OCI-LY1 (cell line): ENCODE measurements around the gene PRSS8.

Experiments
- H2AFZ ChIP-seq: fragments of 200-600 bp; sonication (generic), shearing (Covaris generic); 2 replicates; pipeline ENCODE4 v1.6.0; 2014; ENCODE audit warnings: antibody characterized with exemption, mild to moderate bottlenecking, low read length
- H3F3A ChIP-seq: fragments of 200-600 bp; sonication (generic), shearing (Covaris generic); 2 replicates; pipeline ENCODE4 v1.6.0; 2014; ENCODE audit warnings: mild to moderate bottlenecking, antibody characterized with exemption, low read length, moderate library complexity; ENCODE audit not compliant: insufficient read depth
- H3K27ac ChIP-seq: fragments of 200-600 bp; sonication (generic); 2 replicates; pipeline ENCODE4 v1.5.1; 2014; ENCODE audit warnings: low read length, mixed run types, mild to moderate bottlenecking, low read depth; ENCODE audit not compliant: poor library complexity, severe bottlenecking
- H3K27me3 ChIP-seq: fragments of 200-600 bp; sonication (generic); 2 replicates; pipeline ENCODE4 v1.6.0; 2014; ENCODE audit warnings: antibody characterized with exemption, mild to moderate bottlenecking, low read length, moderate library complexity; ENCODE audit not compliant: insufficient read depth
- H3K36me3 ChIP-seq: fragments of 200-600 bp; sonication (generic); 2 replicates; pipeline ENCODE4 v1.6.1; 2014; ENCODE audit warnings: mild to moderate bottlenecking, antibody characterized with exemption, low read length, moderate library complexity, mixed read lengths; ENCODE audit not compliant: insufficient read depth
- H3K4me1 ChIP-seq: fragments of 200-600 bp; sonication (generic); 2 replicates; pipeline ENCODE4 v1.5.1; 2014; ENCODE audit warnings: mild to moderate bottlenecking, low read length, moderate library complexity; ENCODE audit not compliant: insufficient read depth, severe bottlenecking
- H3K4me2 ChIP-seq: fragments of 200-600 bp; sonication (generic), shearing (Covaris generic); 2 replicates; pipeline ENCODE4 v1.6.1; 2014; ENCODE audit warnings: low read length
- H3K4me3 ChIP-seq: fragments of 200-600 bp; sonication (generic); 2 replicates; pipeline ENCODE4 v1.5.1; 2014; ENCODE audit warnings: low read length, low read depth, mild to moderate bottlenecking, mixed read lengths; ENCODE audit not compliant: poor library complexity, severe bottlenecking
- H3K79me2 ChIP-seq: fragments of 200-600 bp; shearing (Covaris generic); 2 replicates; pipeline ENCODE4 v1.6.1; 2016; ENCODE audit warnings: mixed run types, low read length, mixed read lengths; ENCODE audit not compliant: insufficient read depth
- H3K9ac ChIP-seq: fragments of 200-600 bp; sonication (generic), shearing (Covaris generic); 2 replicates; pipeline ENCODE4 v1.6.1; 2014; ENCODE audit warnings: mild to moderate bottlenecking, low read length, mixed read lengths
- H3K9me2 ChIP-seq: fragments of 200-600 bp; sonication (generic), shearing (Covaris generic); 2 replicates; pipeline ENCODE4 v1.6.1; 2014; ENCODE audit warnings: low read depth, mild to moderate bottlenecking, low read length, mixed read lengths
- H3K9me3 ChIP-seq: fragments of 200-600 bp; shearing (Covaris generic); 2 replicates; pipeline ENCODE4 v1.6.1; 2014; ENCODE audit warnings: low read length, mixed read lengths
- H4K20me1 ChIP-seq: fragments of 200-600 bp; sonication (generic), shearing (Covaris generic); 2 replicates; pipeline ENCODE4 v1.6.0; 2016; ENCODE audit warnings: mild to moderate bottlenecking, low read length; ENCODE audit not compliant: insufficient read depth
- EZH2 ChIP-seq: fragments of 200-600 bp; sonication (generic), shearing (Covaris generic); IDR thresholded peaks from 2 replicates; pipeline ENCODE4 v1.8.0; 2017; ENCODE audit warnings: borderline replicate concordance, mixed run types, mild to moderate bottlenecking, antibody characterized with exemption, low read length, moderate library complexity, mixed read lengths
- TF ChIP-seq, protein P1 (sequence below): fragments of 200-600 bp; sonication (generic), shearing (Covaris generic); IDR thresholded peaks from 2 replicates; pipeline ENCODE4 v1.5.1; 2017; ENCODE audit warnings: mild to moderate bottlenecking, antibody characterized with exemption, low read length, moderate library complexity, mixed read lengths

The PRSS8 gene

GRCh38 chr16:31088459-31089183, 46.9 kb downstream of the PRSS8 start, which contains the start of gene PRSS53:
Gene PRSS53 (minus strand): TSS chr16:31088943. CDS start chr16:31088809, 134 bp downstream.
- Histone ChIP-seq H4K20me1 (no peaks in the 10 kb centered on the region), H3K27ac (no peak within 1 kb of the TSS), H3K9me3 (no peaks in the 10 kb centered on the region), H3F3A (no peaks in the 10 kb centered on the region), H3K4me3 (no peak within 1 kb of the TSS), H3K27me3 (no peaks in the 10 kb centered on the region), H3K36me3 (peaks cover 29% of the 10 kb centered on the region; the same call in 1 of the 2 replicates), H3K4me2 (no peak within 1 kb of the TSS), H3K9me2 (no peaks in the 10 kb centered on the region), H3K4me1 (peaks cover 4% of the 10 kb centered on the region), H2AFZ (no peak within 1 kb of the TSS), H3K9ac (no peak within 1 kb of the TSS), H3K79me2 (no peaks in the 10 kb centered on the region)
- no peak for TF ChIP-seq EZH2
- TF ChIP-seq, protein P1, sequence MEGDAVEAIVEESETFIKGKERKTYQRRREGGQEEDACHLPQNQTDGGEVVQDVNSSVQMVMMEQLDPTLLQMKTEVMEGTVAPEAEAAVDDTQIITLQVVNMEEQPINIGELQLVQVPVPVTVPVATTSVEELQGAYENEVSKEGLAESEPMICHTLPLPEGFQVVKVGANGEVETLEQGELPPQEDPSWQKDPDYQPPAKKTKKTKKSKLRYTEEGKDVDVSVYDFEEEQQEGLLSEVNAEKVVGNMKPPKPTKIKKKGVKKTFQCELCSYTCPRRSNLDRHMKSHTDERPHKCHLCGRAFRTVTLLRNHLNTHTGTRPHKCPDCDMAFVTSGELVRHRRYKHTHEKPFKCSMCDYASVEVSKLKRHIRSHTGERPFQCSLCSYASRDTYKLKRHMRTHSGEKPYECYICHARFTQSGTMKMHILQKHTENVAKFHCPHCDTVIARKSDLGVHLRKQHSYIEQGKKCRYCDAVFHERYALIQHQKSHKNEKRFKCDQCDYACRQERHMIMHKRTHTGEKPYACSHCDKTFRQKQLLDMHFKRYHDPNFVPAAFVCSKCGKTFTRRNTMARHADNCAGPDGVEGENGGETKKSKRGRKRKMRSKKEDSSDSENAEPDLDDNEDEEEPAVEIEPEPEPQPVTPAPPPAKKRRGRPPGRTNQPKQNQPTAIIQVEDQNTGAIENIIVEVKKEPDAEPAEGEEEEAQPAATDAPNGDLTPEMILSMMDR: no peak

DNA sequence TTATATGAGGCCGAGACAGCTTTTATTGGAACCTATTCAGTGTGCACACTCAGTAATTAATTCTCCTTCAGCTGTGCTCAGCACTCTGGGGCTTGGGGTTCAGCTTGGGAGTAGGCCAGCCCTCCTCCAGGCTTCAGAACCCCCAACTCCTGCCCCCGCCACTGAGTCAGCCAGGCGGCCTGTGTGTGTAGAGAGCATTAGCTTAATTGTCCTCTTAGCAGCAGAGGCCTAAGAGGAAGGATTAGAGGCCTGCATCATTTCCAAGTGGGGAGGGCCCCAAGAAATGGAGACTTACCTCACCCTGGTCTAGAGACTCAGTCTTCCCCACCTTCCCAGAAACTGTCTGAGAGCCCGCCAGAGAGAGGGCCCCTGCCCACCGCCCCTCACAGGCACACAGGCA, 47.6 kb downstream of the PRSS8 start:
- H3K9ac ChIP-seq: no peak overlapping the region
- H3K4me1 ChIP-seq: no peaks in the 10 kb centered on the region
- H3K79me2 ChIP-seq: no peaks in the 10 kb centered on the region
- no peaks in the 10 kb centered on the region for H3K27me3 ChIP-seq
- H3K36me3 ChIP-seq: peaks cover 29% of the 10 kb centered on the region; the same call in 1 of the 2 replicates
- H3K4me2 ChIP-seq: no peak overlapping the region
- no peak overlapping the region for H3K4me3 ChIP-seq
- H2AFZ ChIP-seq: no peak overlapping the region
- no peaks in the 10 kb centered on the region for H4K20me1 ChIP-seq
- H3K9me3 ChIP-seq: no peaks in the 10 kb centered on the region
- no peak for TF ChIP-seq EZH2
- TF ChIP-seq, protein P1: no peak
- H3F3A ChIP-seq: no peaks in the 10 kb centered on the region
- no peaks in the 10 kb centered on the region for H3K9me2 ChIP-seq
- H3K27ac ChIP-seq: no peak overlapping the region

DNA sequence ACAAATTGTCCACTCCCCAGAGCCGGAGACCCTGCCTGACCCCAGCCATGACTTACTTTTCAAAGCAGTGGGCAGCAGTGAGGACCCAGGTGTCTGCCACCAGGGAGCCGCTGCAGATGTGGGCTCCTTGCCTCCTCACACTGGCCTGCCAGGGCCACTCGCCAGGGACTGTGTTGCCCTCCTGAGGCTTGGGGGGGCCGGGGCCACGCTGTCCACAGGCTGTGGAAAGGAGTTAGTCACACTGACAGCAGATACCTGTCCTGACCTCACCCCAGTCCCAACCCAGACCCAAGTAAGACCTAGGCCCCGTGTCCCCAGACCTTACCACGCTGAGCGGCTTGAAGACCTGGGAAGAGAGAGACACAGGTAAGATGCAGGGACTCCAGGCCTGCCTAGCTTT, 48.0 kb downstream of the PRSS8 start:
- no peak overlapping the region for H3K4me2 ChIP-seq
- no peak overlapping the region for H3K9ac ChIP-seq
- H4K20me1 ChIP-seq: no peaks in the 10 kb centered on the region
- H3F3A ChIP-seq: no peaks in the 10 kb centered on the region
- H3K79me2 ChIP-seq: no peaks in the 10 kb centered on the region
- H3K9me3 ChIP-seq: no peaks in the 10 kb centered on the region
- H3K4me3 ChIP-seq: no peak overlapping the region
- no peak overlapping the region for H2AFZ ChIP-seq
- H3K9me2 ChIP-seq: no peaks in the 10 kb centered on the region
- H3K27me3 ChIP-seq: no peaks in the 10 kb centered on the region
- TF ChIP-seq, protein P1: no peak
- TF ChIP-seq EZH2: no peak
- peaks cover 29% of the 10 kb centered on the region; the same call in 1 of the 2 replicates for H3K36me3 ChIP-seq
- no peaks in the 10 kb centered on the region for H3K4me1 ChIP-seq
- no peak overlapping the region for H3K27ac ChIP-seq
